Breast epithelium (tissue), 4 donors: Measurements from ENCODE around the gene KRT83. TPM values are rescaled to one million over a fixed set of nuclear protein-coding genes. Genes with fewer than 3 reads are reported as not detected.
"Not testable (repeated sequence)": the region's sequence is repeated elsewhere in the genome, so short reads cannot be mapped to it uniquely, and the experiment has no call there.

ENCODE experiments used
- DNase-seq, 2 donors: peaks; one replicate each; pipeline ENCODE4 v3.0.0-alpha.2; 2019; ENCODE audit warnings: low spot score in 2 of 2
- H3K27ac ChIP-seq, 2 donors: fragments of 200-600 bp; sonication (generic) in 1 of 2; one replicate each; pipeline ENCODE4 v1.5.1; 2016 to 2019; ENCODE audit warnings: mild to moderate bottlenecking in 1 of 2
- H3K27me3 ChIP-seq, 2 donors: fragments of 200-600 bp; sonication (generic) in 1 of 2; one replicate each; pipeline versions ENCODE4 v1.5.1 to v1.6.0; 2017 to 2019; ENCODE audit warnings: control low read depth in 1 of 2, mild to moderate bottlenecking in 1 of 2
- H3K36me3 ChIP-seq: fragments of 200-600 bp; one replicate; pipeline ENCODE4 v1.5.1; 2019
- H3K4me1 ChIP-seq, 2 donors: fragments of 200-600 bp; sonication (generic); one replicate each; pipeline ENCODE4 v1.5.1; 2016 to 2019; ENCODE audit warnings: control low read depth in 1 of 2
- H3K4me3 ChIP-seq, 3 donors: fragments of 200-600 bp; sonication (generic); 1 replicate in 2 of 3; 2 replicates in 1 of 3; pipeline ENCODE4 v1.5.1; 2016 to 2019; ENCODE audit warnings: mild to moderate bottlenecking in 3 of 3, moderate library complexity in 2 of 3
- H3K9me3 ChIP-seq, 2 donors: fragments of 200-600 bp; sonication (generic) in 1 of 2; one replicate each; pipeline ENCODE4 v1.5.1; 2016 to 2019; ENCODE audit warnings: control low read depth in 1 of 2
- POLR2A ChIP-seq: fragments of 450-650 bp; IDR thresholded peaks from one replicate; pipeline ENCODE4 v1.6.1; 2016; ENCODE audit warnings: antibody characterized with exemption, mild to moderate bottlenecking, moderate library complexity
- POLR2AphosphoS5 ChIP-seq, 3 donors: sonication (generic); formaldehyde crosslinking; IDR thresholded peaks; one replicate each; pipeline ENCODE4 v1.6.1; 2017; ENCODE audit warnings: antibody characterized with exemption in 3 of 3
- intact Hi-C: fragments of 100-400 bp; cut with DNase I; formaldehyde crosslinking; loops from one replicate; pipeline ENCODE4 v1.15.1; 2023; ENCODE audit warnings: low total_unique reads
- total RNA-seq, 3 donors: library from RNA; depleted of rRNA; stranded (reverse); fragments of >200 nt; gene quantifications; one replicate each; pipeline ENCODE4 v1.1.0, GENCODE V29; 2016
- TF ChIP-seq, protein P1 (sequence below), 3 donors: fragments of 450-650 bp; IDR thresholded peaks; one replicate each; pipeline ENCODE4 v1.5.1; 2016 to 2017; ENCODE audit warnings: antibody characterized with exemption in 3 of 3, mild to moderate bottlenecking in 3 of 3, moderate library complexity in 3 of 3

Gene KRT83
- total RNA-seq, 3 donors from 2014 or later, result 0.33 to 0.59 TPM; not detected in 1

DNA sequence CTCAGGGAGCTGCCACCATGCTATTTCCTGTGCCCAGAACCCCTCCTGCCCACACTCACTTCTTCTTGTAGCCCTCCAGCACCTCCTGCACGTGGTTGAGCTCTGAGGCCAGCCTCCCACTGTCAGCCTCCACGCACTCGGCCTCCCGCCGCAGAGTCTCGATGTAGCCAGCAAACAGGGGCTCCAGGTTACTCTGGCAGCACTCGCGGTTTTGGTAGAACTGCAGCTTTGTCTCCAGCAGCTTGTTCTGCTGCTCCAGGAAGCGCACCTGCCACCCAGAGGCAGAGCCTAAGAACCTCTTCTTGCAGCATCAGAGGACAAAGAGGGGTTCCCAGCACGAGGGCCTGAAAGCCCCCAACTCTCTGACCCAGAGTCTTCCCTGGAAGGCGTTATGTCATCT lies 2.1 kb downstream of the KRT83 start:
- TF ChIP-seq POLR2AphosphoS5 (IDR thresholded peaks at IDR 0.05) (no peak), POLR2A (no peak)
- TF ChIP-seq, protein P1, sequence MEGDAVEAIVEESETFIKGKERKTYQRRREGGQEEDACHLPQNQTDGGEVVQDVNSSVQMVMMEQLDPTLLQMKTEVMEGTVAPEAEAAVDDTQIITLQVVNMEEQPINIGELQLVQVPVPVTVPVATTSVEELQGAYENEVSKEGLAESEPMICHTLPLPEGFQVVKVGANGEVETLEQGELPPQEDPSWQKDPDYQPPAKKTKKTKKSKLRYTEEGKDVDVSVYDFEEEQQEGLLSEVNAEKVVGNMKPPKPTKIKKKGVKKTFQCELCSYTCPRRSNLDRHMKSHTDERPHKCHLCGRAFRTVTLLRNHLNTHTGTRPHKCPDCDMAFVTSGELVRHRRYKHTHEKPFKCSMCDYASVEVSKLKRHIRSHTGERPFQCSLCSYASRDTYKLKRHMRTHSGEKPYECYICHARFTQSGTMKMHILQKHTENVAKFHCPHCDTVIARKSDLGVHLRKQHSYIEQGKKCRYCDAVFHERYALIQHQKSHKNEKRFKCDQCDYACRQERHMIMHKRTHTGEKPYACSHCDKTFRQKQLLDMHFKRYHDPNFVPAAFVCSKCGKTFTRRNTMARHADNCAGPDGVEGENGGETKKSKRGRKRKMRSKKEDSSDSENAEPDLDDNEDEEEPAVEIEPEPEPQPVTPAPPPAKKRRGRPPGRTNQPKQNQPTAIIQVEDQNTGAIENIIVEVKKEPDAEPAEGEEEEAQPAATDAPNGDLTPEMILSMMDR (IDR thresholded peaks at IDR 0.05), result peak in 2 of 3 donors; percentile 17 to 35
- no peak for DNase-seq

DNA sequence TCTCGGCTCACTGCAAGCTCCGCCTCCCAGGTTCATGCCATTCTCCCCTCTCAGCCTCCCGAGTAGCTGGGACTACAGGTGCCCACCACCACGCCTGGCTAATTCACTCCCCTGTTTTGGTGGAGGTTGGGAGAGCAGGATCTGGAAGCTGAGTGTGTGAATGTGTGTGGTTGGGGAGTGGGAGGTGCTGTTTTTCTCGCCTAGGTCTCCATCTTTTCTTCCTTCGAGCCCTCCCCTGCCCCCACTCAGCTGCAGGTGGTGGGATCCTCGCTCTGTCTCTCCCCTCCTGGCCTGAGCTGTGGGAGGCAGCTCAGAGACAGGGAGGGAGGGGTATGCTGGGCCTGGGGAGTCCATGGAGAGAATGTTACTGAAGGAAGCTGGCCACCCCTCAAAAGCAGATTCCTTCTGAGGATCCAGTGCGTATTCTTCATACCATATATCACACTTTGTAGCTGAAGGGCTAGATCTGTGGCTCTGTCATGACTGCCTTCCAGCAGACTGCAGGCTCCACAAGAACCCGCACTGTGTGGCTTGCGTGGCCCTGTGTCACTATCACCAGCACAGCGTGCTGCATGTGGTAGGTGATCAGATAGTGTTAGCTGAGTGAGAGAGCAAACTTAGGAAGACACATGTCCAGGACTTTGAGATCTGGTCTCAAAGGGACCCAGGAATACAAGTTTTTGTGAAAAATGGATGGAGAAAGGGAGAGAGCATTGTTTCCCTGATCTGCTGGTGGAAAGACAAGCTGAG lies 2.8 kb downstream of the KRT83 start:
- H3K4me1 ChIP-seq, result no peaks in the 10 kb centered on the region
- peaks cover 0 to 8% of the 10 kb centered on the region in 2 donors for H3K27me3 ChIP-seq
- TF ChIP-seq POLR2AphosphoS5 (IDR thresholded peaks at IDR 0.05) (no peak), POLR2A (no peak)
- TF ChIP-seq, protein P1 (IDR thresholded peaks at IDR 0.05), result no peak
- no peaks in the 10 kb centered on the region for H3K9me3 ChIP-seq
- H3K36me3 ChIP-seq, result no peaks in the 10 kb centered on the region
- no peak overlapping the region for H3K27ac ChIP-seq
- intact Hi-C loops, result no loop called here
- DNase-seq, result no peak
- no peak overlapping the region for H3K4me3 ChIP-seq

More for the DNA sequence above, 2.1 kb downstream of the KRT83 start:
- Histone ChIP-seq H3K4me1 (no peaks in the 10 kb centered on the region), H3K9me3 (no peaks in the 10 kb centered on the region), H3K27me3 (peaks cover 0 to 8% of the 10 kb centered on the region in 2 donors), H3K36me3 (no peaks in the 10 kb centered on the region), H3K27ac (no peak overlapping the region), H3K4me3 (no peak overlapping the region)
- intact Hi-C loops, result loop anchor here (1.0 kb wide), 1 partner anchor 25 kb away; no protein-coding TSS in a partner anchor

DNA sequence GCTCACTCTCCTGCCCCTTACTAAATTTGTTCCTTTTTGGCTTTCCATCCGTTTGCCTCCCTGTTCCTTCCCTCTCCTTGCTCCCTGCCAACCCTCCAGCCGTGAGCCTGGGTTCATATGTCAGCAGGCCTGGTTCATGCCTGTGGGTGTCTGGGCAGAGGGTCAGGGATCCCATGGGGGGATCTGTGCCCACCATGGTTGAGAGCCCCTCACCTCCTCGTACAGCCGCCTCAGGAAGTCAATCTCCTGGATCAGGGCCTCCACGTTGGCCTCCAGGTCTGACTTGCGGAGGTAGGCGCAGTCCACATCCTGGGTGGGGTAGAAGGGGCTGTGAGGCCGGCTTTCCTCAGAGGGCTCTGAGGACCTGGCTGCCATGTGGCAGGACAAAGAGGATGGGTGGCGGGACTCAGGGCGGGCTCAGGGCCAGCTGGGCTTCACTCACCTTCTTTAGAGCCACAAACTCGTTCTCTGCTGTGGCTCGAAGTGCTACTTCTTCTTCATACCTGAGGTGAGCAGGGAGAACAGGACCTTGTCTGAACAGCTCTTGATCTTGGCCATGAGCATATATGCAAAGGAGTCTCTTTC lies 3.6 kb downstream of the KRT83 start:
- Histone ChIP-seq H3K4me1 (no peaks in the 10 kb centered on the region), H3K4me3 (no peak overlapping the region), H3K27ac (no peak overlapping the region), H3K9me3 (no peaks in the 10 kb centered on the region), H3K27me3 (peaks cover 0 to 8% of the 10 kb centered on the region in 2 donors), H3K36me3 (no peaks in the 10 kb centered on the region)
- no peak for DNase-seq
- TF ChIP-seq, protein P1 (IDR thresholded peaks at IDR 0.05), result no peak
- no peak for TF ChIP-seq POLR2A
- no peak for TF ChIP-seq POLR2AphosphoS5 (IDR thresholded peaks at IDR 0.05)
- intact Hi-C loops, result no loop called here

DNA sequence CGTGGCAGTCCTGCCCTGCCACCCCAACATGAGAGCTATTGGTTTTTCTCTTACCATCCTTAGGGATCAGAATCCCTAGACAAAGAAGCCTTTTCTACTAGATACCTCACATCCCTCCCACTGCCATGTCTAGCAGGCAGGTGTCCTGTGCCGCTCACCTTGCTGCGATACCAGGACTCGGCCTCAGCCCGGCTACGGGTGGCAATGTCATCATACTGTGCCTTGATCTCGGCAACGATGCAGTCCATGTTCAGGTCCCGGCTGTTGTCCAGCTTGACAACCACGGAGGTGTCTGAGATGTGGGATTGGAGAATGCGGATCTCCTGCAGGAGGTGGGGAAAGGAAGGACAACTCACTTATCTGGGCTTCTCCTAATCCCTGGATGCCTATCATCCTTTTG lies 4.5 kb downstream of the KRT83 start:
- H3K4me3 ChIP-seq, result no peak overlapping the region
- no peak for DNase-seq
- peaks cover 0 to 8% of the 10 kb centered on the region in 2 donors for H3K27me3 ChIP-seq
- intact Hi-C loops, result no loop called here
- no peak overlapping the region for H3K27ac ChIP-seq
- no peaks in the 10 kb centered on the region for H3K36me3 ChIP-seq
- TF ChIP-seq POLR2AphosphoS5 (IDR thresholded peaks at IDR 0.05) (no peak), POLR2A (no peak)
- TF ChIP-seq, protein P1 (IDR thresholded peaks at IDR 0.05), result no peak
- no peaks in the 10 kb centered on the region for H3K4me1 ChIP-seq
- no peaks in the 10 kb centered on the region for H3K9me3 ChIP-seq

DNA sequence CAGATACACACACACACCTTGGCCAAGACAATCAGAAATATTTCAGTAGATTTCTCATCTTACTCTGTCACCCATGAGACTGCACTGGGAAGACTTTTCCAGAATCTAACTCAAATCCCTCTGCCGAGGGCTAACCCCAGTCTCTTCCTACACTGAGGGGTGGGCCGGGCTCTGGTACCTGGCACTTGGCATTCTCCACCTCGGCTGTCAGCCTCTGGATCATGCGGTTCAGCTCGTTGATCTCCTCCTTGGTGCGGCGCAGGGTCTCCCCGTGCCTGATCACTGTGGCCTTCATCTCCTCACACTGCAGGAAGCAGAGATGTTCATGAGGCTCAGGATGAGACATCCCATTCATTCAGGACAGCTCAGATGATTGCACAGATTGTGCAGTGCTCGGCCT lies 4.9 kb downstream of the KRT83 start:
- H3K27me3 ChIP-seq, result peaks cover 0 to 4% of the 10 kb centered on the region in 2 donors
- H3K36me3 ChIP-seq, result no peaks in the 10 kb centered on the region
- H3K4me3 ChIP-seq, result no peak overlapping the region
- no peak overlapping the region for H3K27ac ChIP-seq
- DNase-seq, result no peak
- intact Hi-C loops, result no loop called here
- TF ChIP-seq POLR2AphosphoS5 (IDR thresholded peaks at IDR 0.05) (no peak), POLR2A (no peak)
- TF ChIP-seq, protein P1 (IDR thresholded peaks at IDR 0.05), result no peak
- no peaks in the 10 kb centered on the region for H3K9me3 ChIP-seq
- H3K4me1 ChIP-seq, result no peaks in the 10 kb centered on the region

DNA sequence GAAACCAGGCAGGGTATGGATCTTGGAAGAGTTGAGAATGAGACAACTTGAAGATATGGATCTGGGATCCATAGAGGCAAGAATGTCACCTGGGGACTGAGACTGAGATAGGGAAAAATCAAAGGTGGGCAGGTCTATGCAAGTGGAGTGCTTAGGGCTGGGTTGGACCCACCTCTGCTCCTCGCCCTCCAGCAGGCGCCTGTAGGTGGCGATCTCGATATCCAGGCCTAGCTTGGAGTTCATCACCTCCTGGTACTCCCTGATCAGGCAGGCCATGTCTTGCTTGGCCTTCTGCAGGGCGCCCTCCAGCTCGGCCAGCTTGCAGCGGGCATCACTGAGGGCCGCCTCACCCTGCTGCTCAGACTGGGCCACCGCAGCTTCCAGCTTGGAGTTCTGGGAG lies 5.5 kb downstream of the KRT83 start:
- H3K4me1 ChIP-seq, H3K27ac ChIP-seq, H3K36me3 ChIP-seq, H3K9me3 ChIP-seq, DNase-seq, H3K4me3 ChIP-seq, intact Hi-C loops, H3K27me3 ChIP-seq: not testable (repeated sequence)
